T-helper 1 cell (primary cell): ENCODE measurements around the gene COL20A1.
"Not testable (repeated sequence)": the region's sequence is repeated elsewhere in the genome, so short reads cannot be mapped to it uniquely, and the experiment has no call there.

Source experiments
- DNase-seq, 5 donors: peaks; one replicate each; pipeline ENCODE4 v3.0.0-alpha.2; 2012 to 2020

Gene COL20A1

DNA sequence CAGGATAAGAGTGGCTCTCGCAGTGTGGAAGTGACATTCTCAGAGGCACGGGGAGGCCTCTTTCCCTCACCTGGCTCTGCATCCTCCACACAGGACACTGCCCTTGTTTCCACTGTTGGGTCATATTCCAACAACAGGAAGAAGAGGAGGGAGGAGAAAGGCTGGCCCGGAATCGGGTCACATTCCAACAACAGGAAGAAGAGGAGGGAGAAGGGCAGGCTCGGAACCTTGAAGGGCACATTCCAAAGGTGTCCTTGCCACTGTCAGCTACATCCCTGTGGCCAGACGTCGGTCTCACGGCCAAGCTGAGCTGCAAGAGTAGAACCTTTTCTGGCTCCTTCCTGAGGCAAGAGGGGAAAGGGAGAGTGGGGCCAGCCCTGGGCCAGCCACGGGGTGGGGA is 42.7 kb downstream of the COL20A1 start:
- no peak for DNase-seq

DNA sequence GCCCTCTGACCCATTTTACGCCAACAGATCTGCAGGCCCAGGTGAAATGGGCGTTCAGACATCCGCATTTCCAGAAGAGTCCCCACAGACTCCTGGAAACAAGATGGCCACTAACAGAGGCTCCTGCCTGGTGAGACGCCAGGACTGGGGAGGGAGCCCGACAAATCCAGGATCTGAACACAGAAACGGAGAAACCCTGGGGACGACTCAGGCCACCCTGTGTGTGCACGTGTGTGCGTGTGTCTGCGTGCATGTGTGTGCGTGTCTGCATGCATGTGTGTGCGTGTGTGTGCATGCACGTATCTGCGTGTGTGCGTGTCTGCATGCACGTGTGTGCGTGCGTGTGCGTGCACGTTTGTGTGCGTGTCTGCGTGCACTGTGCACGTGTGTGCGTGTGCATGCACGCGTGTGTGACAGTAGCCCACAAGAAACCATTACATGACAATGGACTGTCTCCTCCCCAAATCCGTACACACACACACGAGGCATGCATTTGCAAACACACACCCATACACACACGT is 43.3 kb downstream of the COL20A1 start:
- no peak for DNase-seq

- DNase-seq: no peak
These were observed 44.9 kb downstream of the COL20A1 start for GRCh38 chr20:63337786-63338420.

- not testable (repeated sequence) for DNase-seq
These were observed 46.4 kb downstream of the COL20A1 start for GRCh38 chr20:63339154-63340094.

DNA sequence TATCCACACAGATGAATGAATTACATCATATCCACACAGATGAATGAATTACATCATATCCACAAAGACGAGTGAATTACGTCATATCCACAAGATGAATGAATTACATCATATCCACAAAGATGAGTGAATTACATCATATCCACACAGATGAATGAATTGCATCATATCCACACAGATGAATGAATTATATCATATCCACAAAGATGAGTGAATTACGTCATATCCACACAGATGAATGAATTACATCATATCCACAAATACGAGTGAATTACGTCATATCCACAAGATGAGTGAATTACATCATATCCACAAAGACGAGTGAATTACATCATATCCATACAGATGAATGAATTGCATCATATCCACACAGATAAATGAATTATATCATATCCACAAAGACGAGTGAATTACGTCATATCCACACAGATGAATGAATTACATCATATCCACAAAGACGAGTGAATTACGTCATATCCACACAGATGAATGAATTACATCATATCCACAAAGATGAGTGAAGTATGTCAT is 47.2 kb downstream of the COL20A1 start:
- not testable (repeated sequence) for DNase-seq

DNA sequence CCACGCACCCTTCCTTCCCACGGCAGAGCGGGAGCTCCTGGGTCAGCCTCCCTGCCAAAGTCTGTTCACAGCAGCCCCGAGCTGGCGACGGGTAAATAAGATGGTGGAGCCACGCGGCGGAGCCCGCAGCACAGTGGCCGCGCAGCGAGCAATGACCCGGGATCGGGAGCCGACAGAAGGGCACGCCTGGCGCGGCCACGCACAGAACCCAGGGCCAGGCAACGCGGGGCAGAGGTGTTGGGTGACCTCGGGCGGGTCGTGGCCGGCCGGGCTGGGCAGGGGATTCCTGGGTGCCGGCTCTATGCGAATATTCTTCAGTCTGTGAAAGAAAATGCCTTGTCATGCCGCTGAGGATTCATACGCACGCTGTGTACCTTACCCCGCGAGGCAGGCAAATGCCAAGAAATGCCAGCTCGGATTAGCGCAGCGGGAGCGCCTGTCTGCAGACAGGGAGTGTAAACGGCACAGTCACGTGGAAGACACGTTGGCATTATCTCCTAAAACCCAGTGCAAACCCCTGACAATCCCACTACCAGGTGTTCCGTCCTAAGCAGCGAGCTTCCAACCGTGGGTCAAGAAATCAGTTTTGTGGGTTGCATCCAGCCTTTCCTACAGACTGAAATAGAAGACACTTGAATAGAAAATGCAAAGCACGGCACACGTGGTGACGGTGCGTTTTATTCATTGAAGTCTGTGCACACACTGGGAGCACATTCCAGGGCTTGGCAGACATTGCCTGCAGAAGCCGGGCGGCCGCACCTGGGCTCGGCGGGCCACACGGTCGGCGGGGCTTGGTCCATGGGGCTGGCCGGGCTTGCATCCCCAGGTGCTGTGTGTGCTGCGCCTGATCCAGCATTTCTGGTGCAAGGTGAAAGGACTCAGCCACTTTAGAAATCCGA is 49.8 kb downstream of the COL20A1 start:
- DNase-seq: no peak

DNA sequence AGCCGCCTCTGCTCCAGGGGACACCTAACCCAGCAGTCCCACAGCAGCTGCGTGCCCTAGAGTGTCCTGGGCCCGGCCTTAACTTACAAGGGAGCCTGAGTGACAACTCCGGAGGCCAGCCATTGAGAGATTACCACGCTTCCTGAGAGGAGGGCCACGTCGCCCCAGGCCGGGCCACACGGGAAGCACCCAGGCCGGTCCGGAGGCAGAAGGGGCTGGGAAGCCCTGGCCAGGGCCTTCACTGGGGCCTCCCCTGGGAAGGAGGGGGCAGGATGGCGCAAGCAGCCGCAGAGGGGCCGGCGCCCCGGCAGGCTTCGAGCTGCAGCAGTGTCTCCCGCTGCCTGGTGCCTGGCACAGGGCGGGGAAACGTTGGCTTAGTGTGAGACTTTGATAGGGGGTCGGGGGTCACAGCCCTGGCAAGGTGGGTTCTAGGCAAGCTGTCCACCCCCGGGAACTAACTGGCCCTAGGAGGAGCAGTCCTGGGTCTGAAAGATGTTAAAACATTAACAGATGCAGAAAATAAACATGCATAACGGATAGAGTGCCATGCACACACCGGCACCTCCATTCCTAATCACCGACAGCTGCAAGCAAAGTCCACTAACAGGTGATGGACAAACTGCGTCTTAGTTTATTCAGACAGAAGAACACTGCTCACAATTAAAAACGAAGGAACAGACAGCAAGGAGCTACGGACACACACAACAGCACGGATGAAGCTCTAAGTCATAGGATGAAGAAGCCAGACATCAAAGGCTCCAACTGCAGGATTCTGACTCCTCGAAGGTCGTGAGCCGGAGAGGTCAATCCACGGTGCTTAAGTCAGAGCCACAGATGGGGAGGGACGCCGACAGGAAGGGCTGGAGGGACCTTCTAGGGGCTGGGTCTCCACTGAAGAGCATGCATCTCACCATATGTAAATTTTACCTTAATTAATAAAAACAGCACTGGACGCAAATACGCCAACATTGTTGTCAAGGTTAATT is 50.8 kb downstream of the COL20A1 start:
- DNase-seq: no peak

DNA sequence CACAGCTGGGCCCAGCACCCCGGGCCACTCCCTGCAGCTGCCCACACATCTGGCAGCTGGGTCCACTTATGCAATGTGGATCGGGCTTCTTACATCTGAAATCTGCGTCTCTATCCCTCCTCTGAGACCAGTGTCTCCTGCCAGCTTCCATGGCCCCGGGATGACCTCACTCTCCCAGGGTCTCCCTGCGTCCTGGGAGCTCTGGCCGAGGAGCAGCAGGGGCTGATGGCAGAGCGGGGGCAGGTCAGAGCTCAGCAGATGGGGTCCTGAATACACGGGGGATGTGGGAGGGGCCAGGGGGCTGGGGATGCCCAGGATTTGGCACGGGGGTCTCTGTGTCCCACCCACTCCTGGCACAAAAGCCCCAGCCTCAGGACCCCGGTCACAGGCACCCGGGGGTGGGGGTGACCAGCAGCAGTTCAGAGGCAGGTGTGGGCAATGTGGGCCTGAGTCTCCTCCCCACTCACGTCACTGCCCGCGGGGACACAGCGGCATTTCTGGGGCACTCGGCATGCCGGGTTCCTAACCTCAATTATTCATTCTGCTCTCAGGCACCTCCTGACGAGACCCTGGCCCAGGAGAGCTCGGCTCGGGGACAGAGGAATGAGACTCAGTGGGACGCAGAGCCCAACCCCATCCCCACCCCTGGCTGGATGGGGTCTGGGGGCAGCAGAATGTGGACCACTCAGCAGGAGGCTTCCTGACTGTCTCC is 51.8 kb downstream of the COL20A1 start:
- DNase-seq: no peak

- no peak for DNase-seq
These were observed 52.5 kb downstream of the COL20A1 start for GRCh38 chr20:63345328-63346100.

DNA sequence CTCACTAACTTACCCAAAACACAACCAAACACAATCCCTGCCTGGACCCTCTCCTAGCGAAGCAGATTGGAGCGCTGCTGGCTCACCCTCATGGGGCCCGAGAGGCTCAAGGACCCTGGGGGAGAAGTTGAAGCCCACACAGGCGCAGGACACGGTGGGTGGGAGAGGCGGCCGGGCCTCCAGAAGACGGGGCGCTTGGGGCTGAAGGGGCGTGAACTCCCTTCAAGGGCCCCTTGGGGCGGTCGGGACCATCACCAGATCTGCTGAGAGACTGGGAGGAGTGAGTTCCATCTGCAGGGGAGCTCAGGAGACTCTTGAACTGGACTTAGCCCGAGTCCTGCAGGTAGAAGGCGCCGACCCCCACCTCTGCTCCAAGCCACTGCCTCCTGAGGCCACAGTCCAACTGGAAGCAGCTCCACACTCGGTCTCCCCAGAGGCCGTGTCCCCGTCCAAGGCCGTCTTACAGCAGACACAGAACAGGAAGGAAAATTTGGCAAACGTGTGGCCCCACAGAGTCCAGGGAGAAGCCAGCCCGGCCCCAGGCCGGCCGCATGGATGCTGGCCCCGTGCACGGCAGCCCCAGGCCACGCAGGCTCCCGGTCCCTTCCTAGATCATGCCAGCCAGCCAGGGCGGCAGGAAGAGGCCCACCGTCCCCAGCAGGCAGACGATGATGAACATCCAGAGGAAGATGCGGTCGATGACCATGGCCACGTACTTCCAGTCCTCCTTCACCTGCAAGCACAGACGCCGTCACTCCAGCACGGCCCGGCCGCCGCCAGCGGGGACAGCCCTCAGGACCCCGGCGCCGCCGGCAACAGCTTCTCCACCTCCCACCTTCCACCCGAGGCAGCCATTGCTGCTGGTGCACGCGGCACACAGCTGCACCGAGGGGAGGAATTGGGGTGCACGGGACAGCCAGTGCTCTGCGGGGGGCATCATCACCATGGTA is 53.4 kb downstream of the COL20A1 start:
- no peak for DNase-seq

DNA sequence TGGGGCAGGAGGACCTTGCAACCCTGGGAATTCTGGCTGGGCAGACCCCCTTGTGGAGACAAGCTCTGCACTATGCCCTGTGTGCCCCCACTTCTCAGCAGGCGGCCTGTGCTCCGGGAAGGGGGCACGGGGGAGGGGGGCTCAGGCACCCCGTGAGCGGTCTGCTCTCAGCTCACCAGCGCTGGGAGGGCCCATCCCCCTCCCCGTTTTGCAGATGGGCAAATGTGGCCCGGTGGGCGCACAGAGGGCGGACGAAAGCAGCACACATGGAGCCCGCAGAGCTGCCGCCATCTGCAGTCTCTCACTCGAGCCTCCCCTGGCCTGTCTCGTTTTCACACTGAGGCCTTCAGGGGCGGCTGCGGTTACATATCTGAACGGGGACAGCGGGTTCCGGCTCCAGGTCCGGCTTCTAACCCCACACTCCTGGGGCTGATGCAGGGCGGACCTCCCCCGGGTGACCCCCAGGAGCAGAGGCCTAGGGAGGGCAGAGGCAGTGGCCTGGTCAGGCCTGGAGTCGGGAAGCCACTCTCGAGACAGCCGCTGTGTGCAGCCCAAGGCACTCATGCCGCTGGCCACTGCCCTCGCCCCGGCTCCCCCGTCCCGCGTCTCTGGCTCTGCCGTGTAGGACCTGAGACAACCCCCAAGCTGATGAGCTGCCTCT is 54.2 kb downstream of the COL20A1 start:
- DNase-seq: no peak

DNA sequence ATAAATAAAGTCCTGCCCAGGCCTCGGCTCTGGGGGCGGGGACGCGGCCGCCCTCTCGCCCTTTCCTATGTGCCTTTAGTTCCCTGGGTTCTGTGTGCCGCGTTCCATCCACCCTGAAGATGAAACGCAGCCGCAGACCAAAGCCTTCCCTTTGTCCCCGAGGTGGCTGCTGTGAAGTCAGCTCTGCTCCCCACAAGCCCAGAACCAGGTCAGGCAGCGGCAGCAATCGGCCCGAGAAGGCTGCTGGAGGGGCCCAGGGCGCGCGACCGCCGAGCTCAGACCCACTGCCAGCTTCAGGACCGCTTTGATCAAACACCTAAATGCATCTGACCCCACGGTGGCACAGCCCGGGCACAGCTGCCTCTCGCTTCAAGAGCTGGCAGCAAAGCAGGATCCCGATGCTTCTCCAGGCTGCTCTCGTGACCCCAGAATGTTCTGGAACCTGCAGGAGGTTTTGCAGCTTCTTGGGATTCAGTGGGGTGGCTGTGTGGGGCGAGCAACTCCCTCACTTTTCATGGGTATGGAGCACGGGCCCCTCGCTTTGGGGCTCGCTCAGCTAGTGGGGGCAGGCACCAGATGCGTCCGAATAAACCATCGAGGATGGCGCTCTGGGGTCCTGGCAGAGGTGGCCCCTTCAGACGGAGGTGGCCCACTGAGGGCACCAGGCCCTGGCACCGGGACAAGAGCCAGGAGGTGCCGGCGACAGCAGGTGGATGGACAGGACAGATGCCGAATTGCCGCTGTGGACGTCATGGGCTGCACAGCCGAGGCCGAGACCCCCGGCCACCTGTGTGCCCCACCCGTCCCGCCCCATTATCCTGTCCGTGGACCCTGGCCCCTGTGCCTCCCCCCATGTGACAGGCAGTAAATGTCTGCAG is 55.2 kb downstream of the COL20A1 start:
- no peak for DNase-seq

DNA sequence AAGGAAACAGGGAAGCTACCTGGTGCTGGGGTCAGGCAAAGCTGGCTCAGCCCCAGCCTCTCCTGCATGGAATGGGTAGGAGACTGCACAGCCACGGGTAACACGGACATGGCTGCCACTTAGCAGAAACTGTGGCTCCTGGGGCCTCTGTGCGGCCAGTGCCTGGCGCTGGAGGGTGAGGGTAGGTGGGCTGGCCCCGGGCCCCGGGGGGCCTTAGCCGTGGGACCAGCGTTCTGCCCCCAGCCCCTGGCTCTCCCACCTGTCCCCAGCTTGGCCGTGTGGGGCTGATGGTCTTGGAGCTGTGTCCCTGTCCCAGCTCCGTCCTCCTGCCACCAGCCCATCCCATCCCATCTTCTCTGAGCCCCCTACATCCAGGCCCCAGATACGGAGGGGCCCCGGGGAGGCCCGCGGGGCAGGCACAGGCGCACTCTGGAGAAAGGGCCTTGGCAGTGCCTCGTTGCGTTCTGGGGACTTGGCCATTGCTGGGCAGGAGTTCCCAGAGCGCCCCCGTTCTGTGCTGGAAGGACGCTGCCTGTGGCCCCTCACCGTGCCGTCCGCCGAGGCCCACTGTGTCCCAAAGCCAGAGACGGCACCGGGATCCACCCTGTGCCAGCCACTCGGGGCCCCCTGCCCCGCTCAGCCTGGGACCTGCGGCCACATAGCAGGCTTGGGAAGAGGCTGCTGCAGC is 56.0 kb downstream of the COL20A1 start:
- DNase-seq: no peak

DNA sequence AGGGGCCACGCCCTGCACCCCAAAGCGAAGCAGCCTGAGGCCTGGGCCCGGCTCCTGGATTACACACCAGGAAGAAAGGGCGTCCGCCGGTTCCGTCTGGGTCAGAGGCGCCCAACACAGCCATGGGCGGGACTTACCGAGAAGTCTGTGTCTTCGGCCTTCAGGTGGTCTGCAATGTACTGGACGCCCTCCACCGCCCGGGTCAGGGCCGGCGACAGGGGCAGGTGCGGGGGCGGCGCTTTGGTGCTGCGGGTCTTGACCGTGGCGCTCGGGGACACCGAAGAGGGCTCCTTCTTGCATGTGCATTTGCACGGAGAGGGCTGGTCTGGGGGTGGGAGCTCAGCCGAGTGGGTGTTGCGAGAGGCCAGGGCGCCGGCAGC is 56.5 kb downstream of the COL20A1 start:
- no peak for DNase-seq

DNA sequence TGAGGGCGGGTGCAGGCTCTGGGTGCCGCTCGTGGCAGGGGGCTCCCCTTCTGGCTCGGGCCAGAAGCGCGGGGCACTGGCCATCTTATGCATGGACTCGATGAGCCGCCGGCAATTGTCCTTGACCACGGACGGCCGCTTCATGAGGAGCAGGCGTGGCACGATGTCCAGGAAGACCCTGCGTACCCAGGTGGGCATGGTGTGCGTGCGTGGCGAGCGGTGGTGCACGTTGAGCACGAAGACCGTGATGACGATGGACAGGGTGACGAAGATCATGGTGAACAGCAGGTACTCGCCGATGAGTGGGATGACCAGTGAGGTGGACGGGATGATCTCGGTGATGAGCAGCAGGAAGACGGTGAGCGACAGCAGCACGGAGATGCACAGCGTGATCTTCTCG is 57.2 kb downstream of the COL20A1 start:
- DNase-seq: no peak

DNA sequence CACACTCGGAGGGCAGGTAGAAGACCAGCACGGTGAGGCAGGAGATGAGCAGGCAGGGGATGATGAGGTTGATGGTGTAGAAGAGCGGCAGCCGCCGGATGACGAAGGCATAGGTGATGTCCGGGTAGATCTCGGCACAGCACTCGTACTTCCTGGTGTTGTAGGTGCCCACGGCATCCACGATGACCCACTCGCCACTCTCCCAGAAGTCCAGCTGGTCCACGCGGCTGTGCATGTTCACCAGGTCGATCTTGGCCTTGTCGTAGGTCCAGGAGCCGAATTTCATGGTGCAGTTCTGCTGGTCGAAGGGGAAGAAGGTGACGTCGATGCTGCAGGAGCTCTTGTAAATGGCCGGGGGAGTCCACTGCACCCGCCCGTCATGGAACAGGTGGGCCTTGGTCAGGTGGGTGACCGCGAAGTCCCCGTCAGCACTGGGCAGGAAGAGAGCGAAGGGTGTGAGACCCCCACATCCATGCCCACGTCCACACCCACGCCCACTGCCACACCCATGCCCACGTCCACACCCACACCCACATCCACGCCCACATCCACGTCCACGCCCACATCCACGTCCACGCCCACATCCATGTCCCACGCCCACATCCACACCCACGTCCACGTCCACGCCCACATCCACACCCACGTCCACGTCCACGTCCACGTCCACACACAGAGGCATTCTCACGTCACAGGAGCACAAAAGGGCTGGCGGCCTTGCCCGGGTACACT is 57.8 kb downstream of the COL20A1 start:
- no peak for DNase-seq
